H9 (cell line): ENCODE data around the gene ARHGAP45. TPM values are rescaled to one million over a fixed set of nuclear protein-coding genes. Genes with fewer than 3 reads are reported as not detected.
A peak's percentile ranks its signal among the peaks of the same experiment; 100 is the strongest.

Experiments used
- DNase-seq: peaks from one replicate; pipeline ENCODE4 v3.0.0-alpha.2; 2017
- H2AFZ ChIP-seq: one replicate; pipeline ENCODE4 v1.6.1; 2013; ENCODE audit warnings: mild to moderate bottlenecking, low read length, control low read depth, moderate library complexity
- H2AK5ac ChIP-seq: 2 replicates; pipeline ENCODE4 v1.6.1; 2013; ENCODE audit warnings: low read length, control low read depth, mixed read lengths; ENCODE audit not compliant: insufficient read length
- H2BK120ac ChIP-seq: one replicate; pipeline ENCODE4 v1.6.1; 2013; ENCODE audit warnings: low read depth, mild to moderate bottlenecking, low read length, control low read depth, inconsistent platforms; ENCODE audit not compliant: poor library complexity, severe bottlenecking
- H2BK12ac ChIP-seq: 2 replicates; pipeline ENCODE4 v1.6.1; 2013; ENCODE audit warnings: low read length, control low read depth, mixed read lengths, low read depth; ENCODE audit not compliant: insufficient read length
- H2BK15ac ChIP-seq: 2 replicates; pipeline ENCODE4 v1.6.1; 2013; ENCODE audit warnings: low read depth, low read length, control low read depth
- H2BK20ac ChIP-seq: one replicate; pipeline ENCODE4 v1.6.1; 2013; ENCODE audit warnings: low read depth, mild to moderate bottlenecking, low read length, control low read depth, inconsistent platforms; ENCODE audit not compliant: poor library complexity, severe bottlenecking
- H2BK5ac ChIP-seq: 2 replicates; pipeline ENCODE4 v1.6.1; 2013; ENCODE audit warnings: low read length, control low read depth, mixed read lengths; ENCODE audit not compliant: insufficient read length
- H3K14ac ChIP-seq: 2 replicates; pipeline ENCODE4 v1.6.1; 2013; ENCODE audit warnings: low read length, control low read depth; ENCODE audit not compliant: insufficient read depth
- H3K18ac ChIP-seq: 2 replicates; pipeline ENCODE4 v1.6.1; 2013; ENCODE audit warnings: low read depth, mild to moderate bottlenecking, mixed read lengths, low read length, control low read depth; ENCODE audit not compliant: insufficient read length
- H3K23ac ChIP-seq: 2 replicates; pipeline ENCODE4 v1.6.1; 2013; ENCODE audit warnings: low read length, control low read depth, mixed read lengths, low read depth; ENCODE audit not compliant: insufficient read length
- H3K23me2 ChIP-seq: 2 replicates; pipeline ENCODE4 v1.6.1; 2013; ENCODE audit warnings: low read depth, mild to moderate bottlenecking, mixed read lengths, low read length, control low read depth; ENCODE audit not compliant: insufficient read length, poor library complexity, severe bottlenecking
- H3K27ac ChIP-seq: 2 replicates; pipeline ENCODE4 v1.5.1; 2013; ENCODE audit warnings: low read length, control low read depth, mixed read lengths, low read depth; ENCODE audit not compliant: insufficient read length
- H3K27me3 ChIP-seq: 2 replicates; pipeline ENCODE4 v1.6.1; 2013; ENCODE audit warnings: low read length, control low read depth, inconsistent platforms; ENCODE audit not compliant: insufficient read depth
- H3K4ac ChIP-seq: 2 replicates; pipeline ENCODE4 v1.6.1; 2013; ENCODE audit warnings: low read depth, mild to moderate bottlenecking, control low read depth, inconsistent platforms, low read length, moderate library complexity
- H3K4me1 ChIP-seq: 2 replicates; pipeline ENCODE4 v1.6.1; 2013; ENCODE audit warnings: low read length, control low read depth, inconsistent platforms; ENCODE audit not compliant: insufficient read depth
- H3K4me2 ChIP-seq: 2 replicates; pipeline ENCODE4 v1.6.1; 2013; ENCODE audit warnings: low read length, control low read depth, mixed read lengths; ENCODE audit not compliant: insufficient read length, insufficient read depth
- H3K56ac ChIP-seq: 2 replicates; pipeline ENCODE4 v1.6.1; 2013; ENCODE audit warnings: low read depth, mild to moderate bottlenecking, mixed read lengths, low read length, control low read depth; ENCODE audit not compliant: insufficient read length
- H3K79me1 ChIP-seq: 2 replicates; pipeline ENCODE4 v1.6.1; 2013; ENCODE audit warnings: low read depth, mild to moderate bottlenecking, moderate library complexity, low read length, control low read depth, inconsistent platforms; ENCODE audit not compliant: insufficient read depth, poor library complexity, severe bottlenecking
- H3K79me2 ChIP-seq: 2 replicates; pipeline ENCODE4 v1.6.1; 2013; ENCODE audit warnings: low read length, control low read depth, inconsistent platforms; ENCODE audit not compliant: insufficient read depth
- H3K9ac ChIP-seq: 2 replicates; pipeline ENCODE4 v1.6.1; 2013; ENCODE audit warnings: low read length, control low read depth, mixed read lengths; ENCODE audit not compliant: insufficient read length; ENCODE audit errors: extremely low read depth
- H3K9me3 ChIP-seq: one replicate; pipeline ENCODE4 v1.6.1; 2013; ENCODE audit warnings: low read depth, low read length, inconsistent platforms; ENCODE audit not compliant: control insufficient read depth
- H3T11ph ChIP-seq: one replicate; pipeline ENCODE4 v1.6.1; 2013; ENCODE audit warnings: mild to moderate bottlenecking, low read length, control low read depth, inconsistent platforms
- H4K20me1 ChIP-seq: one replicate; pipeline ENCODE4 v1.6.1; 2013; ENCODE audit not compliant: control insufficient read depth, insufficient read length, insufficient read depth
- H4K5ac ChIP-seq: 2 replicates; pipeline ENCODE4 v1.6.1; 2013; ENCODE audit warnings: low read depth, mild to moderate bottlenecking, mixed read lengths, low read length, control low read depth; ENCODE audit not compliant: insufficient read length
- H4K8ac ChIP-seq: replicated peaks from 2 replicates; pipeline ENCODE4 v1.6.1; 2013; ENCODE audit warnings: low read length, control low read depth, mixed read lengths, low read depth; ENCODE audit not compliant: insufficient read length
- H4K91ac ChIP-seq: 2 replicates; pipeline ENCODE4 v1.6.1; 2013; ENCODE audit warnings: low read depth, mild to moderate bottlenecking, moderate library complexity, mixed read lengths, low read length, control low read depth; ENCODE audit not compliant: insufficient read length
- H3K27ac Mint-ChIP-seq, 3 experiments: 2 replicates in 2 of 3; 3 replicates in 1 of 3; pipeline ENCODE4 v1.8.0; 2020 to 2021; ENCODE audit warnings: mixed read lengths in 3 of 3, mild to moderate bottlenecking in 1 of 3, moderate library complexity in 1 of 3
- H3K27me3 Mint-ChIP-seq: 2 replicates; pipeline ENCODE4 v1.8.0; 2021; ENCODE audit warnings: low read depth, mild to moderate bottlenecking, moderate library complexity, mixed read lengths
- H3K36me3 Mint-ChIP-seq, 3 experiments: 2 replicates in 2 of 3; 3 replicates in 1 of 3; pipeline ENCODE4 v1.8.0; 2020 to 2021; ENCODE audit warnings: low read depth in 3 of 3, mixed read lengths in 3 of 3; ENCODE audit not compliant: insufficient read depth in 1 of 3
- H3K4me1 Mint-ChIP-seq, 2 experiments: 2 replicates each; pipeline ENCODE4 v1.8.0; 2020; ENCODE audit warnings: mixed read lengths in 2 of 2
- H3K4me3 Mint-ChIP-seq, 2 experiments: 2 replicates in 1 of 2; 3 replicates in 1 of 2; pipeline ENCODE4 v1.8.0; 2020 to 2021; ENCODE audit warnings: mild to moderate bottlenecking in 2 of 2, mixed read lengths in 2 of 2, moderate library complexity in 1 of 2
- H3K9me3 Mint-ChIP-seq, 2 experiments: 2 replicates in 1 of 2; 3 replicates in 1 of 2; pipeline ENCODE4 v1.8.0; 2020; ENCODE audit warnings: mild to moderate bottlenecking in 2 of 2, mixed read lengths in 2 of 2, moderate library complexity in 1 of 2
- WGBS: extraction: QIAGEN DNeasy Blood & Tissue Kit; methylation state at CpG from one replicate; pipeline ENCODE4 v1.1.7; 2013; ENCODE audit warnings: missing lambda C conversion rate, low lambda C conversion rate, mixed read lengths; ENCODE audit not compliant: insufficient read length; ENCODE audit errors: extremely low coverage; 5-methylcytosine and 5-hydroxymethylcytosine counted together
- total RNA-seq: library from RNA; stranded (reverse); gene quantifications from 2 replicates; pipeline ENCODE4 v1.2.1, GENCODE V29; 2021
- TF ChIP-seq, protein P1 (sequence below): fragments of 200-600 bp; sonication (generic); conservative IDR thresholded peaks from 3 replicates; pipeline ENCODE4 v1.8.0; 2021; ENCODE audit warnings: antibody characterized with exemption, mild to moderate bottlenecking

ARHGAP45 gene
- total RNA-seq, 1 experiment from 2014 or later, result 39.8 TPM

DNA sequence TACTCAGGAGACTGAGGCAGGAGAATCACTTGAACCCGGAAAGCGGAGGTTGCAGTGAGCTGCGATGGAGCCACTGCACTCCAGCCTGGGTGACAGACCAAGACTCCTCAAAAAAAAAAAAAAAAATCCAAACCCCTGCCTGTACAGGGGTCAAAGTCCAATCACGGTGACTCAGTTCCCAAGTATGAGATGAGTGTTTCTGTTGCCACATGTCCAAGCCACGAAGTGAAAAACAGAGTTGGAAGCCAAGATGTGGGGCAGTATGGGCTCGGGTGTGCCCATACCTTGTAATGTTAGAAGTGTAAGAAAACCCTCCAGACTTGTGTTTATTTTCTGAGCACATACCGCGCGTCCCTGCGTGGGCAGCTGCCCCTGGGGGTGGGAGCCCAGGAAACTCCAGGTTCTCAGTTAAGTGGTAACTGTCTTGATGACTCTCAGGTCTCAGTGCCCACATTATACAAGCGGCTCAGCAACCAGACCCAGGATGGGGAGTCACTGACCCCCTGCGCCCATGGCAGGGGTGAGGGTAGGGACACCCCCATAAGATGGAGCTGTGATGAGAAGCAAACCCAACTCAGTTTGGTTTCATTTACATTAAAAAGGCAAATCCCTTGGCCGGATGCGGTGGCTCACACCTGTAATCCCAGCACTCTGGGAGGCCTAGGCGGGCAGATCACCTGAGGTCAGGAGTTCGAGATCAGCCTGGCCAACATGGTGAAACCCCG is 35.6 kb downstream of the ARHGAP45 start:
- Histone ChIP-seq H3K79me2 (no peaks in the 10 kb centered on the region; the same call in 1 of the 2 replicates), H4K91ac (no peak overlapping the region), H3K23ac (no peak overlapping the region), H3T11ph (no peak overlapping the region), H3K9me3 (no peaks in the 10 kb centered on the region), H2AK5ac (no peak overlapping the region), H3K4me1 (0 out of 2 replicates have a peak, but pooled peaks cover 2% of the 10 kb centered on the region), H3K79me1 (no peaks in the 10 kb centered on the region), H3K18ac (no peak overlapping the region), H2BK20ac (no peak overlapping the region), H3K4ac (no peak overlapping the region), H2BK5ac (no peak overlapping the region), H3K9ac (no peak overlapping the region), H2BK15ac (no peak overlapping the region), H3K56ac (no peak overlapping the region), H3K14ac (no peak overlapping the region), H4K20me1 (no peaks in the 10 kb centered on the region), H2BK120ac (no peak overlapping the region), H4K8ac (no peak overlapping the region), H3K4me2 (no peak overlapping the region), H4K5ac (no peak overlapping the region), H3K23me2 (no peaks in the 10 kb centered on the region), H2AFZ (no peak overlapping the region), H2BK12ac (no peak overlapping the region), H3K27me3 (no peaks in the 10 kb centered on the region), H3K27ac (no peak overlapping the region)
- H3K4me1 Mint-ChIP-seq, result peaks cover 10 to 24% of the 10 kb centered on the region in 2 experiments
- TF ChIP-seq, protein P1, sequence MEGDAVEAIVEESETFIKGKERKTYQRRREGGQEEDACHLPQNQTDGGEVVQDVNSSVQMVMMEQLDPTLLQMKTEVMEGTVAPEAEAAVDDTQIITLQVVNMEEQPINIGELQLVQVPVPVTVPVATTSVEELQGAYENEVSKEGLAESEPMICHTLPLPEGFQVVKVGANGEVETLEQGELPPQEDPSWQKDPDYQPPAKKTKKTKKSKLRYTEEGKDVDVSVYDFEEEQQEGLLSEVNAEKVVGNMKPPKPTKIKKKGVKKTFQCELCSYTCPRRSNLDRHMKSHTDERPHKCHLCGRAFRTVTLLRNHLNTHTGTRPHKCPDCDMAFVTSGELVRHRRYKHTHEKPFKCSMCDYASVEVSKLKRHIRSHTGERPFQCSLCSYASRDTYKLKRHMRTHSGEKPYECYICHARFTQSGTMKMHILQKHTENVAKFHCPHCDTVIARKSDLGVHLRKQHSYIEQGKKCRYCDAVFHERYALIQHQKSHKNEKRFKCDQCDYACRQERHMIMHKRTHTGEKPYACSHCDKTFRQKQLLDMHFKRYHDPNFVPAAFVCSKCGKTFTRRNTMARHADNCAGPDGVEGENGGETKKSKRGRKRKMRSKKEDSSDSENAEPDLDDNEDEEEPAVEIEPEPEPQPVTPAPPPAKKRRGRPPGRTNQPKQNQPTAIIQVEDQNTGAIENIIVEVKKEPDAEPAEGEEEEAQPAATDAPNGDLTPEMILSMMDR, result no peak
- peaks cover 0 to 16% (median 7%) of the 10 kb centered on the region in 3 experiments; a peak in 4 of 7 replicates for H3K36me3 Mint-ChIP-seq
- WGBS, result no CpG with 5 or more reads among the region's 17 CpGs
- H3K27me3 Mint-ChIP-seq, result no peaks in the 10 kb centered on the region; the same call in 1 of the 2 replicates
- DNase-seq, result no peak
- H3K27ac Mint-ChIP-seq, result peak overlapping the region in 1 of 3 experiments; percentile 68; a peak in 1 of 7 replicates
- peak overlapping the region in 1 of 2 experiments; percentile 69; a peak in 2 of 5 replicates for H3K4me3 Mint-ChIP-seq
- H3K9me3 Mint-ChIP-seq, result peaks cover 0 to 3% of the 10 kb centered on the region in 2 experiments; a peak in 1 of 5 replicates
